GM12801 (cell line): ENCODE data around the gene EREG.

ENCODE experiments used
- TF ChIP-seq, protein P1 (sequence below): IDR thresholded peaks from one replicate; pipeline ENCODE4 v1.5.1; 2011; ENCODE audit warnings: control low read depth; ENCODE audit not compliant: insufficient read length; ENCODE audit errors: extremely low read depth

The EREG gene

GRCh38 chr4:74389494-74389893 lies 24.5 kb downstream of the EREG start:
- TF ChIP-seq, protein P1, sequence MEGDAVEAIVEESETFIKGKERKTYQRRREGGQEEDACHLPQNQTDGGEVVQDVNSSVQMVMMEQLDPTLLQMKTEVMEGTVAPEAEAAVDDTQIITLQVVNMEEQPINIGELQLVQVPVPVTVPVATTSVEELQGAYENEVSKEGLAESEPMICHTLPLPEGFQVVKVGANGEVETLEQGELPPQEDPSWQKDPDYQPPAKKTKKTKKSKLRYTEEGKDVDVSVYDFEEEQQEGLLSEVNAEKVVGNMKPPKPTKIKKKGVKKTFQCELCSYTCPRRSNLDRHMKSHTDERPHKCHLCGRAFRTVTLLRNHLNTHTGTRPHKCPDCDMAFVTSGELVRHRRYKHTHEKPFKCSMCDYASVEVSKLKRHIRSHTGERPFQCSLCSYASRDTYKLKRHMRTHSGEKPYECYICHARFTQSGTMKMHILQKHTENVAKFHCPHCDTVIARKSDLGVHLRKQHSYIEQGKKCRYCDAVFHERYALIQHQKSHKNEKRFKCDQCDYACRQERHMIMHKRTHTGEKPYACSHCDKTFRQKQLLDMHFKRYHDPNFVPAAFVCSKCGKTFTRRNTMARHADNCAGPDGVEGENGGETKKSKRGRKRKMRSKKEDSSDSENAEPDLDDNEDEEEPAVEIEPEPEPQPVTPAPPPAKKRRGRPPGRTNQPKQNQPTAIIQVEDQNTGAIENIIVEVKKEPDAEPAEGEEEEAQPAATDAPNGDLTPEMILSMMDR: no peak

- TF ChIP-seq, protein P1: no peak
Observed at GRCh38 chr4:74390677-74391076, 25.7 kb downstream of the EREG start.

GRCh38 chr4:74391346-74391745 lies 26.4 kb downstream of the EREG start:
- TF ChIP-seq, protein P1: no peak

DNA sequence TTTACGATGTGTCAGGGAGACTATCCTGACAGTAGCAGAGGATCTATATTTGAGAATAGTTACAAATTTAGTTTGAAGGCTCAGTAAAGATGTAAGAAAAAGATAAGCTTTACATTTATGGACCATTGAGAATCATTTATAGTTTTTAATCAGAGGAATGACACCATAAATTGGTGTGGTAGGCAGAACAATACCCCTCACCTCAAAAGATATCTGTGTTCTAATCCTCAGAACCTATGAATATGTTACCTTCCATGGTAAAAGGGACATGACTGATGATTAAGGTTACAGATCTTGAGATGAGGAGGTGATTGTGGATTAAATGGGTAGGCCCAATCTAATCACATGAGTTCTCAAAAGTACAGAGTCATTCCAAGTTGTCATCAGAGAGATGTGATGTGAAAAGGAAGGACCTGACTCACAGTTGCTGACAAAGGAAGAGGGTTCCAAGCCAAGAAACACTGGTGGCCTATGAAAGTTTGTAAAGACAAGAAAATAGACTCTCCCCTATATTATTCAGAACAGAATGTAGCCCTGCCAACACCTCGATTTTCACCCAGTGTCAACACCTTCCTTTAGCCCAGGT lies 27.0 kb downstream of the EREG start:
- TF ChIP-seq, protein P1: no peak

DNA sequence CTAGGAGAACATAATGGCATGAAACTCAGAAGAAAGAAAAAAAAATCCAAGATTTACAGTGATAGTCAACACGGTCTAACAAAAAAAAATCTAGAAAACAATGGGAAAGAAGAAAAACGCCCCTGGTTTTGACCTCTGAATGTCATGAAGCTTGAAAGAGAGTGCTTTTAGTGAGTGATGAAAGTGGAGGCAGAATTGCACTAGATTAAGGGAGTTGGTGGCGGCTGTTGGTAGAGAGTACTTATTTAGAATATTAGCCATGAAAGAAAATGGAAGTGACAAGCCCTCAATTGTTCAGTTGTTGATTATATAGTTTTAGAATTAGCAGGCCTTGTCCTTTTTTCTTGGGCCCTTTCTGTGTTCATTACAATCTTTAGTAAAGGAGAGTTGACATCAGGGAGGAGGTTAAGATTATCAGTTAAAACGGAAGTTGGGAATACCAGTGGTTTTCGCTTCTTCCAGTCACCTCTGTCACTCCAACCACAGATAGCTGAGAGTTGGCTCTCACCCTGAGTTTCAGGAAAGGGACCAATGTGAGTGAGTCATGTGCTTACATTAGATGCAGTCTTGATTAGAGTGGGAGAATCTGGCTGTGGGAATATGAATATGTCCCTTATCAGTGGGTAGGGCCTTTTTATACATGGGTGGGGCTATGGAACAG lies 29.7 kb downstream of the EREG start:
- TF ChIP-seq, protein P1: no peak

- TF ChIP-seq, protein P1: no peak
Observed at GRCh38 chr4:74395633-74396032, 30.7 kb downstream of the EREG start.

DNA sequence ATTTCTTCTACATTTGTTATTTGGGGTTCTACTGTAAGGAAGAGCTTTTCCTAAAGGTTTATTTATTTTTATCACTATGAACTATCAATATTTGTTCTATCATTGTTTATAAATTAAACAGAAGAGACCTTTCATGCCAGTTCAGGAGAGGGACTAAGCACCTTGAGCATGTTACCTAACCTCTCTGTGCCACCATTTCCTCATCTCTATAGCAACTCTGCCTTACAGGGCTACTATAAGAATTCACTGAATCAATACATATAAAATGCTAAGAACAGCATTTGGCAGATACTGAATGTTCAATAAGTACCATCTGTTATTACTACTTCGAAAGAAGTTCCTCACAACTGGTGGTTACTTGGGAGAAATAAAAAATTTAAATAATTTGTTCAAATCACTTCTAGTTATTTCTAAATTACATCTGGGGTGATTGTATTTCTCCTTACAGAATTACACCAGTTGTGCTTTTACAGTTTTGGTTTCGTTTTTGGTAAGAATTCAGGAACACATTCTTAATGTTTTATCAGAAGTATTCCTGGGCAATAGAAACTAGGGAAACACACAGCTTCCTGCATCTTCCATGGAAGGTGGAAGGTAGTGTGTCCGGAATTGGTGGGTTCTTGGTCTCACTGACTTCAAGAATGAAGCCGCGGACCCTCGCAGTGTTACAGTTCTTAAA lies 32.9 kb downstream of the EREG start:
- TF ChIP-seq, protein P1: no peak
